SK-N-SH (cell line): ENCODE data around the gene SMAD7. TPM values are rescaled to one million over a fixed set of nuclear protein-coding genes. Genes with fewer than 3 reads are reported as not detected.

ENCODE experiments used
- CTCF ChIA-PET: fragments of 300-600, 350-600 bp; formaldehyde crosslinking; extraction: SDS; loops from one replicate; lab custom pipeline; 2021; lab: Yijun Ruan, JAX
- POLR2A ChIA-PET: fragments of 350-600 bp; sonication (Branson Sonifier 250); formaldehyde crosslinking; extraction: SDS; loops from one replicate; lab custom pipeline; 2020; ENCODE audit warnings: antibody characterized with exemption, inconsistent platforms; lab: Yijun Ruan, JAX
- DNase-seq: peaks from one replicate; pipeline ENCODE4 v3.0.0; 2012
- H2AFZ ChIP-seq: fragments of 200-600 bp; sonication (generic); 2 replicates; pipeline ENCODE4 v1.8.1; 2016; ENCODE audit warnings: antibody characterized with exemption, mild to moderate bottlenecking, low read depth
- H3F3A ChIP-seq: fragments of 200-600 bp; sonication (generic); replicated peaks from 2 replicates; pipeline ENCODE3; 2016; ENCODE audit warnings: antibody characterized with exemption, mild to moderate bottlenecking; ENCODE audit not compliant: insufficient read depth
- H3K27ac ChIP-seq, 2 experiments: fragments of 200-500 bp in 1 of 2; fragments of 200-600 bp in 1 of 2; sonication (Bioruptor generic) in 1 of 2; sonication (generic), shearing (Covaris generic) in 1 of 2; 2 replicates each; pipeline versions ENCODE4 v1.5.1 to v1.6.1; 2014 to 2016; ENCODE audit warnings: low read depth in 2 of 2, inconsistent platforms in 1 of 2, low read length in 1 of 2, mild to moderate bottlenecking in 1 of 2, mixed read lengths in 1 of 2
- H3K27me3 ChIP-seq: fragments of 200-600 bp; sonication (generic), shearing (Covaris generic); 2 replicates; pipeline ENCODE4 v1.6.1; 2016; ENCODE audit warnings: mixed run types; ENCODE audit not compliant: insufficient read depth
- H3K36me3 ChIP-seq, 2 experiments: fragments of 200-500 bp in 1 of 2; fragments of 200-600 bp in 1 of 2; sonication (Bioruptor generic) in 1 of 2; sonication (generic) in 1 of 2; replicated peaks in 1 of 2; 2 replicates each; pipeline versions ENCODE3 to v1.5.1; 2014 to 2016; ENCODE audit warnings: low read length in 1 of 2, mild to moderate bottlenecking in 1 of 2; ENCODE audit not compliant: insufficient read depth in 2 of 2, control insufficient read depth in 1 of 2
- H3K4me1 ChIP-seq, 2 experiments: fragments of 200-500 bp in 1 of 2; fragments of 200-600 bp in 1 of 2; sonication (Bioruptor generic) in 1 of 2; sonication (generic), shearing (Covaris generic) in 1 of 2; 2 replicates each; pipeline versions ENCODE4 v1.5.1 to v1.6.1; 2014 to 2016; ENCODE audit warnings: low read depth in 1 of 2, low read length in 1 of 2, mixed run types in 1 of 2; ENCODE audit not compliant: insufficient read depth in 2 of 2, control insufficient read depth in 1 of 2
- H3K4me2 ChIP-seq: fragments of 200-600 bp; sonication (generic), shearing (Covaris generic); 2 replicates; pipeline ENCODE4 v1.6.1; 2017; ENCODE audit warnings: mixed run types
- H3K4me3 ChIP-seq, 2 experiments: fragments of 200-500 bp in 1 of 2; fragments of 200-600 bp in 1 of 2; sonication (Bioruptor generic) in 1 of 2; sonication (generic), shearing (Covaris generic) in 1 of 2; 2 replicates each; pipeline versions ENCODE4 v1.5.1 to v1.8.1; 2014 to 2016; ENCODE audit warnings: low read depth in 2 of 2, inconsistent platforms in 1 of 2, low read length in 1 of 2, mild to moderate bottlenecking in 1 of 2, mixed read lengths in 1 of 2, moderate library complexity in 1 of 2
- H3K79me2 ChIP-seq: fragments of 200-600 bp; sonication (generic); 2 replicates; pipeline ENCODE4 v1.8.1; 2017; ENCODE audit warnings: mild to moderate bottlenecking; ENCODE audit not compliant: insufficient read depth
- H3K9ac ChIP-seq: fragments of 200-600 bp; sonication (generic); 2 replicates; pipeline ENCODE4 v1.6.1; 2017; ENCODE audit warnings: mixed run types
- H3K9me2 ChIP-seq: fragments of 200-600 bp; sonication (generic); 2 replicates; pipeline ENCODE4 v1.6.1; 2017; ENCODE audit warnings: mixed run types
- H3K9me3 ChIP-seq: fragments of 200-600 bp; sonication (generic); 2 replicates; pipeline ENCODE4 v1.6.1; 2017; ENCODE audit warnings: mixed run types, mild to moderate bottlenecking, moderate library complexity
- H4K20me1 ChIP-seq: fragments of 200-600 bp; sonication (generic); 2 replicates; pipeline ENCODE4 v1.6.1; 2017; ENCODE audit warnings: mild to moderate bottlenecking, mixed run types; ENCODE audit not compliant: insufficient read depth
- CHD2 ChIP-seq: fragments of 150-350 bp; IDR thresholded peaks from 2 replicates; pipeline ENCODE4 v1.6.1; 2018; ENCODE audit warnings: low read length; ENCODE audit not compliant: partially characterized antibody
- ELF1 ChIP-seq: IDR thresholded peaks from 2 replicates; pipeline ENCODE4 v1.4.0; 2012
- EP300 ChIP-seq, 2 experiments: IDR thresholded peaks; 2 replicates each; pipeline versions ENCODE4 v1.4.0 to v1.6.1; 2012; ENCODE audit warnings: borderline replicate concordance in 1 of 2, low read depth in 1 of 2, low read length in 1 of 2
- EZH2phosphoT487 ChIP-seq: fragments of 200-600 bp; sonication (generic); IDR thresholded peaks from 2 replicates; pipeline ENCODE4 v1.6.1; 2017; ENCODE audit warnings: low read depth, mixed run types, mild to moderate bottlenecking, antibody characterized with exemption, moderate library complexity, borderline replicate concordance
- FOXM1 ChIP-seq: IDR thresholded peaks from 2 replicates; pipeline ENCODE4 v1.4.0; 2012; ENCODE audit warnings: low read depth, mild to moderate bottlenecking
- GATA2 ChIP-seq: sonication (generic); formaldehyde crosslinking; IDR thresholded peaks from 2 replicates; pipeline ENCODE4 v1.5.0; 2020; ENCODE audit warnings: mild to moderate bottlenecking, missing genetic modification reagents
- MEF2A ChIP-seq: IDR thresholded peaks from 2 replicates; pipeline ENCODE4 v1.4.0; 2012; ENCODE audit warnings: low read depth, borderline replicate concordance
- NFIC ChIP-seq: IDR thresholded peaks from 2 replicates; pipeline ENCODE4 v1.4.0; 2012; ENCODE audit warnings: borderline replicate concordance
- NRF1 ChIP-seq: IDR thresholded peaks from 2 replicates; pipeline ENCODE4 v1.6.1; 2012; ENCODE audit warnings: low read depth, mild to moderate bottlenecking, low read length
- PBX3 ChIP-seq: IDR thresholded peaks from 2 replicates; pipeline ENCODE4; 2012
- RCOR1 ChIP-seq: fragments of 150-350 bp; IDR thresholded peaks from 2 replicates; pipeline ENCODE4 v1.6.1; 2017; ENCODE audit warnings: antibody characterized with exemption, low read length
- SIN3A ChIP-seq: IDR thresholded peaks from 2 replicates; pipeline ENCODE4 v1.6.1; 2012; ENCODE audit warnings: low read depth, mild to moderate bottlenecking, low read length, moderate library complexity, borderline replicate concordance
- TCF12 ChIP-seq: IDR thresholded peaks from 2 replicates; pipeline ENCODE4 v1.4.0; 2012
- TEAD4 ChIP-seq: IDR thresholded peaks from 2 replicates; pipeline ENCODE4 v1.4.0; 2012; ENCODE audit warnings: mild to moderate bottlenecking, borderline replicate concordance; ENCODE audit not compliant: insufficient read depth
- USF1 ChIP-seq: IDR thresholded peaks from 2 replicates; pipeline ENCODE4 v1.4.0; 2012; ENCODE audit warnings: low read depth, borderline replicate concordance
- USF2 ChIP-seq: fragments of 150-350 bp; IDR thresholded peaks from 2 replicates; pipeline ENCODE4 v1.6.1; 2017; ENCODE audit warnings: antibody characterized with exemption, low read length, low read depth, borderline replicate concordance
- WGBS: methylation state at CpG from one replicate; pipeline ENCODE4 v1.1.6; 2017; ENCODE audit warnings: low lambda C conversion rate; 5-methylcytosine and 5-hydroxymethylcytosine counted together
- polyA plus RNA-seq, 3 experiments: library from polyadenylated mRNA; depleted of rRNA; stranded (reverse); fragments of >200 nt; gene quantifications; 2 replicates each; pipeline ENCODE4 v1.2.3, GENCODE V29; 2012
- TF ChIP-seq, protein P1 (sequence below): IDR thresholded peaks from 2 replicates; pipeline ENCODE4 v1.4.0; 2012; ENCODE audit warnings: low read depth, borderline replicate concordance
- TF ChIP-seq, protein P2 (sequence below): fragments of 200-600 bp; sonication (generic); IDR thresholded peaks from 2 replicates; pipeline ENCODE4 v1.6.1; 2017; ENCODE audit warnings: antibody characterized with exemption, mild to moderate bottlenecking, moderate library complexity

SMAD7 gene
- polyA plus RNA-seq, 1 of the 3 experiments (the other 2 are of a cell fraction): 20.0 TPM

GRCh38 chr18:48945953-48946217 is 4.9 kb downstream of the SMAD7 start:
- peak overlapping the region; percentile 91; the same call in 1 of the 2 replicates for H3K9ac ChIP-seq
- H3K36me3 ChIP-seq: peaks cover 35 to 61% of the 10 kb centered on the region in 2 experiments
- CTCF ChIA-PET: interaction anchor here (0.8 to 4.4 kb wide), 3 partner anchors 86 to 470 kb away, joined by 3 to 16 read pairs (median 3); no protein-coding TSS in a partner anchor
- no peaks in the 10 kb centered on the region for H3K9me3 ChIP-seq
- peaks cover 44 to 62% of the 10 kb centered on the region in 2 experiments for H3K4me1 ChIP-seq
- H2AFZ ChIP-seq: no peak overlapping the region
- no peak for DNase-seq
- peak overlapping the region; percentile 84 to 96 for H3K27ac ChIP-seq
- TF ChIP-seq NRF1 (no peak), USF2 (no peak), TCF12 (no peak), USF1 (no peak), NFIC (no peak), MEF2A (no peak), SIN3A (no peak)
- TF ChIP-seq, protein P1, sequence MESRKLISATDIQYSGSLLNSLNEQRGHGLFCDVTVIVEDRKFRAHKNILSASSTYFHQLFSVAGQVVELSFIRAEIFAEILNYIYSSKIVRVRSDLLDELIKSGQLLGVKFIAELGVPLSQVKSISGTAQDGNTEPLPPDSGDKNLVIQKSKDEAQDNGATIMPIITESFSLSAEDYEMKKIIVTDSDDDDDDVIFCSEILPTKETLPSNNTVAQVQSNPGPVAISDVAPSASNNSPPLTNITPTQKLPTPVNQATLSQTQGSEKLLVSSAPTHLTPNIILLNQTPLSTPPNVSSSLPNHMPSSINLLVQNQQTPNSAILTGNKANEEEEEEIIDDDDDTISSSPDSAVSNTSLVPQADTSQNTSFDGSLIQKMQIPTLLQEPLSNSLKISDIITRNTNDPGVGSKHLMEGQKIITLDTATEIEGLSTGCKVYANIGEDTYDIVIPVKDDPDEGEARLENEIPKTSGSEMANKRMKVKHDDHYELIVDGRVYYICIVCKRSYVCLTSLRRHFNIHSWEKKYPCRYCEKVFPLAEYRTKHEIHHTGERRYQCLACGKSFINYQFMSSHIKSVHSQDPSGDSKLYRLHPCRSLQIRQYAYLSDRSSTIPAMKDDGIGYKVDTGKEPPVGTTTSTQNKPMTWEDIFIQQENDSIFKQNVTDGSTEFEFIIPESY: no peak
- TF ChIP-seq, protein P2, sequence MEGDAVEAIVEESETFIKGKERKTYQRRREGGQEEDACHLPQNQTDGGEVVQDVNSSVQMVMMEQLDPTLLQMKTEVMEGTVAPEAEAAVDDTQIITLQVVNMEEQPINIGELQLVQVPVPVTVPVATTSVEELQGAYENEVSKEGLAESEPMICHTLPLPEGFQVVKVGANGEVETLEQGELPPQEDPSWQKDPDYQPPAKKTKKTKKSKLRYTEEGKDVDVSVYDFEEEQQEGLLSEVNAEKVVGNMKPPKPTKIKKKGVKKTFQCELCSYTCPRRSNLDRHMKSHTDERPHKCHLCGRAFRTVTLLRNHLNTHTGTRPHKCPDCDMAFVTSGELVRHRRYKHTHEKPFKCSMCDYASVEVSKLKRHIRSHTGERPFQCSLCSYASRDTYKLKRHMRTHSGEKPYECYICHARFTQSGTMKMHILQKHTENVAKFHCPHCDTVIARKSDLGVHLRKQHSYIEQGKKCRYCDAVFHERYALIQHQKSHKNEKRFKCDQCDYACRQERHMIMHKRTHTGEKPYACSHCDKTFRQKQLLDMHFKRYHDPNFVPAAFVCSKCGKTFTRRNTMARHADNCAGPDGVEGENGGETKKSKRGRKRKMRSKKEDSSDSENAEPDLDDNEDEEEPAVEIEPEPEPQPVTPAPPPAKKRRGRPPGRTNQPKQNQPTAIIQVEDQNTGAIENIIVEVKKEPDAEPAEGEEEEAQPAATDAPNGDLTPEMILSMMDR: no peak
- H3K4me2 ChIP-seq: peak overlapping the region; percentile 91
- H3F3A ChIP-seq: peaks cover 72% of the 10 kb centered on the region
- peaks cover 98% of the 10 kb centered on the region for H4K20me1 ChIP-seq
- H3K4me3 ChIP-seq: peak overlapping the region; percentile 92 to 98
- H3K9me2 ChIP-seq: no peaks in the 10 kb centered on the region
- H3K79me2 ChIP-seq: peaks cover 99% of the 10 kb centered on the region
- H3K27me3 ChIP-seq: no peaks in the 10 kb centered on the region
- POLR2A ChIA-PET: interaction anchor here (0.9 to 1.3 kb wide), 2 partner anchors 16 to 86 kb away, joined by 3 read pairs; no protein-coding TSS in a partner anchor

DNA sequence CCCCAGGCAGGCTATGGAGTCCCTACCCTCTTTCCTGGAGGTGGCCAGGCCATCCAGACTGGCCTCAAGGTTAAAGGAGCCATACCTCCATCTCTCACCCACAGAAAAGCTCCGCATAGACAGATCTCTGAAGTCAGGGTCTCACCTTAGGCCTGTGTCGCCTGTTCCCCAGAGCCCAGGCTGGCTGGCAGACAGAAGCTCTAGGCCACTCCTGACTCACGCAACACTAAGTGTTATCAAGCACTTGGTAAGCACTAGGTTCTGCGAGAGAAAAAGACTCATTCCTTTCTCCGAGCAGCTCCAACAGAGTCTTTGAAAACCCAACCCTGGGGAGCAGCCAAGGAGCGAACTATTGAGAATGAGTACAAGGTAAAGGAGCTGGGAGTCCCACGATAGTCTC is 6.1 kb downstream of the SMAD7 start:
- Histone ChIP-seq H3K9me3 (no peaks in the 10 kb centered on the region), H3K79me2 (peaks cover 100% of the 10 kb centered on the region), H3K27ac (peak overlapping the region; percentile 44 to 84), H3K4me2 (peak overlapping the region; percentile 91), H3K27me3 (no peaks in the 10 kb centered on the region), H3K4me3 (peak overlapping the region in 1 of 2 experiments; percentile 98; a peak in 3 of 4 replicates), H3K4me1 (peaks cover 54 to 72% of the 10 kb centered on the region in 2 experiments), H2AFZ (no peak overlapping the region), H4K20me1 (peaks cover 99% of the 10 kb centered on the region), H3K9me2 (no peaks in the 10 kb centered on the region), H3F3A (peaks cover 83% of the 10 kb centered on the region), H3K9ac (peak overlapping the region; percentile 51; the same call in 1 of the 2 replicates), H3K36me3 (peaks cover 35 to 63% of the 10 kb centered on the region in 2 experiments)
- no peak for DNase-seq
- ChIA-PET POLR2A (interaction anchor here (1.0 kb wide), 1 partner anchor 83 kb away, joined by 3 read pairs; no protein-coding TSS in a partner anchor), CTCF (interaction anchor here (0.6 kb wide), 1 partner anchor 28 kb away, joined by 3 read pairs; no protein-coding TSS in a partner anchor)
- TF ChIP-seq MEF2A (no peak), PBX3 (no peak), EZH2phosphoT487 (no peak), RCOR1 (no peak), ELF1 (no peak), FOXM1 (no peak), SIN3A (no peak), GATA2 (no peak), TEAD4 (no peak), CHD2 (no peak), EP300 (IDR thresholded peaks at IDR 0.05; ENCODE audit: borderline replicate concordance in 1 of 2, low read depth in 1 of 2, low read length in 1 of 2) (no peak)
- WGBS: 72% methylated on average over 7 of the region's 7 CpGs
